ENCODE measurements around the gene PKIB.
"Not testable (repeated sequence)": the region's sequence is repeated elsewhere in the genome, so short reads cannot be mapped to it uniquely, and the experiment has no call there.

The PKIB gene

GRCh38 chr6:122713138-122713537 is 102.9 kb downstream of the PKIB start:
- no peak for FAIRE-seq

- no peak for FAIRE-seq
These were observed 103.9 kb downstream of the PKIB start for GRCh38 chr6:122714059-122714458.

DNA sequence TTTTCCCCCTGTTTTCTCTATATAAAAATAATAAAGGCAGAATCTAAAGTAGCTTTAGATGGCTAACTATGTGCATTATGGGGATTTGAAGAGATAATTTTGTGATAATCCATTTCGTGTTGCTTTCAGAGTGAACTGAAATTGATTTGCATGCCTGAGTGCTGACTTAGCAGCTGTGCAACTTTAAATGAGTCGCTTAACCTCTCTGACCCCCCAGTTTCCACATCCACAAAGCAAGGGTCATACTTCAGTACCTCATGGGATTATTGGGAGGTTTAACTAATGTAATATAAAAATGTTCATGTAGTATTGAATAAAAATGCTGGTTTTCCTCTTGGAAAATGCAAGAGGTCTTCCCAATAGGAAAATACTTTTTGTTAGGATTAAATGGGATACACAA is 105.5 kb downstream of the PKIB start:
- FAIRE-seq, result no peak

DNA sequence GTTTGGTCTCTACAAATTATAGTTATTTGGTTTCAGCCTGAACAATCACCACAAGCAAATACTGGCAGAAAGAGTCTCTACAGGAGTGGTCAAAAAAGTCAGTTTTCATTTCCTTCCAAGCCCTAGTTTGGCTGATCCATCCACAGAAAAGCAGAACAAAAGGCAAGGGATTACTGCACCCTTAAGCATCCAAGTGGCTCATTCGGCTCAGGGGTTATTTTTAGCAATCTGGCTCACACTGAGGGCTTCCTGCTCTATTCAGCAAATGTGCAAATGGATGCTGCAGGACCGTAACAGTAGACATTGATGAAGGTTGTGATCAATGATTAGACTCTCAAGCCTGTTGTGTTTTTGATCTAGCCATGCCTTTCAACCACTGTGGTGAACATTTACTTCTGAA is 107.1 kb downstream of the PKIB start:
- no peak for FAIRE-seq

DNA sequence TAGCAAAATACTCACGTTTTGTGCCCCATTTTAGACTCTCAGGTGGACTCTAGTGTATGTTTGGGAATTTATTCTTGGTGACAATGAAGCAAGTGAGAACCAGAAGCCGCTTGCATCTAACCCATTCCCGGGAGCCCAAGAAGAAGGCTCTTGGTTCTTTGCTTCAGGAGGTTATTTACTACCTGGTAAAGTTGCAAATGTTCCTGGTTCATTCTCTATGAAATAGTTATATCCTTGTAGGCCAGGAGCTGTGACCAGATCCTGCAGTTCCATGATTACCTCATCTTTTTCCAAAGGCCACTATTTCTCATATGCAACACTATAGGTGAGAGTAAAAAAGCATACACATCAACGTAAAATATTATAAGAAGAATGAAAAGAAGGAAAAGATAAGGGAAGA is 108.4 kb downstream of the PKIB start:
- FAIRE-seq, result no peak

DNA sequence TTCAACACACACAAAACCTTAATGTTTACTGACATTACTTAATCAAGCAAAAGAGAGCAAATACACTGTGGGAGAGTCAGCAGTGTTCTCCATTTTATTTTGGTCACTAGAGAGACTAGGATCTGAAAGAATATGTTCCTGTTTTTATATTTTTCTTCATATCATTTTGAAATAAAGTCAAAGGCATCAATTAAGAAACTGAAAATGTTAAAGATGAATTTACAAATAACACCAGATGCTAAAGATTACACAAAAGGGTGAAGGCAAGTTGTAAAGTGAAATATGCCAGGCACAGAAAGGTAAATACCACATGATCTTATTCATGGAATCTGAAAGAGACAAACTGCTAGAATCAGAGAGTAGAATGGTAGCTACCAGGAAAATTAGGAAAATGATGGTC is 109.0 kb downstream of the PKIB start:
- FAIRE-seq, result no peak

GRCh38 chr6:122722746-122723145 is 112.5 kb downstream of the PKIB start:
- FAIRE-seq, result no peak

DNA sequence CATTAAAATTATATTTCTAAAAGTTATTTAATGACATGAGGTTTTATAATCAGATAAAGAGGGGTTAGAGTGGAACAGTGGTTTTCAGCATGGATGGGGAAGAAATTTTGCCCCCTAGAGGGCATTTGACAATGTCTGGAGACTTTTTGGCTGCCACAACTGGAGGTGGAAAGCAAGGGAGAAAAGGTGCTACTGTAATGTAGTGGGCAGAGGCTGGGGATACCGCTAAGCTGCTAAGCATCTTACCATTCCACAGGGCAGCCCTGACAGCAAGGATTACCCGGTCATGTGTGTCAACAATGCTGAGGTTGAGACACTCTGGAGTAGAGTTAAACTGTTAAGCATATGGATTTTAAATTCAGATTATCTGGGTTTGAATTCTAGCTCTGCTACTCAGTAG is 116.4 kb downstream of the PKIB start:
- peak; percentile 85 for FAIRE-seq

GRCh38 chr6:122727244-122727643 is 117.0 kb downstream of the PKIB start:
- no peak for FAIRE-seq

DNA sequence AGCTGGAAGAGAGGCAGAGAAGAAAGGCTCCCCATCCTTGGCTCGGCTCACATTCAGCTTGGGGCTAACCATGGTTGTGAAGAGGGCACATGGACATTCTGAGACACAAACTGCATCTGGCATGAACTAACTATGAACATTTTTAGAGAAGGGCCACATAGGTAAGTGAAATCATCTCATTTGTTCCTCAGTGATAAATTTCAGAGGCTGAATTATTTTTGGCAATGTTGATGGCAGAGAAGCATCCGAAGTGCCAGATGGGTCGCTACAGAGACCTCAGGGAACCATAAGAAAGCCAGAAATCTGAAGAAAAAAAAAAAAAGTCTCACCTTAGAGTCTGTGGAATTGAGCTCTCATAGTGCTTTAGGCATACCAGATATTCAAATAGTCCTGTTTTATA is 120.1 kb downstream of the PKIB start:
- no peak for FAIRE-seq

GRCh38 chr6:122730775-122731386 is 120.7 kb downstream of the PKIB start:
- peak; percentile 59 for FAIRE-seq

- FAIRE-seq, result no peak
These were observed 123.1 kb downstream of the PKIB start for GRCh38 chr6:122733259-122733658.

DNA sequence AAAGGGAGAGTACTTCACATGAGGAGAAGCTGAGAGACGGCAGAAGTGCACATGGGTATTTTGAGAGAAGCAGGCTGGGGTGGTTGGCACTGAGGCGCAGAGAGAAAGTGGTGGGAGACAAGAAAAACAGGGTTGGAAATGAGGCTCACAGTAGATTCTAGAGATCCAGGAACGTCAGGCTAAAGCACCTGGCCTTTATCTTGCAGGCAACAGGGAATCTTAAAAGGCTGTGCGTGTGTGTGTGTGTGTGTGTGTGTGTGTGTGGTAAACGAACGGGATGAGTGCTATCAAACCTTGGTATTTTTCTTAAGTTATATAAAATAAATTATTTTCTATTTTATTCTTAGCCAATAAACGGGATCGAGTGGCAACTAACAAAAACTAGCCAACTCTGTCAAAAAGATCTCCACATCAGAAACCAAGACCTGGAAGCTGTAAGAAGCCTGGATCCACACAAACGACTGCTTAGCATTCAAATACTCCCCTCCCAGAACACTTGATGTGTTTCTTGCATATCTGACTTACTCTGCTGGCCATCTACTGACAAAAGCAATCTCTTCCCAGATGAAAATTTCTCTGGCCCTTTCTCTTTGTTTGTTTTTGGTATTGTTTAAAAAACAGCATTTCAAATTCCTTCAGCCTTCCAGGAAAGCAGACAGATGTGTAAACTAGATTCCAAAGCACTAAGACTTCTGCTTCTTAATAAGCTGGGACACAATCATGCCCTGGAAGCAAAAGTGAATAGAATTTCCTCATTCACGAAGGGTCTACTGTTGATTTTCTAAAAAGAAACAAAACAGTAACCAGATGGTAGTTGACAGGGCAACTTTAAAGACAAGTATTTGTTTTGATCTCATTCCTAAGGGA is 124.6 kb downstream of the PKIB start:
- no peak for FAIRE-seq

DNA sequence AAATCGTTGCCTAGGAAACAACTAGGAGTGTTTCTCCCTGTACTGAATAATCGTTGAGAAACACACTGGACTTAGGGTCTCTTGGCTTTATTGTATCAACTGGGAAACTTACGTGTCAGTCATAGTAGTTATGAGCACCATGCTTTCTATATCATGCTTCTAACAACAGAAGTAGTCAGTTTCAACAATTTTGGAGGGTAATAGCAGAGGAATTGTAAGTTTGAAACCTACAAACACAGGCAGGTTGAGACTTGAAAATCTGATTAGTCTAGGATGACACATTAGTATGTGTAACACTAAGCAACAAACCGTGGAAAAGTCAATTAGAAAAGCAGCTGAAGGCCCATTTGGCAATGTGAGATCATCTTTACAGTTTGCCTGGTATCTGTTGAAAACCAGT is 125.4 kb downstream of the PKIB start:
- FAIRE-seq, result no peak

GRCh38 chr6:122736163-122736562 is 126.0 kb downstream of the PKIB start:
- no peak for FAIRE-seq

DNA sequence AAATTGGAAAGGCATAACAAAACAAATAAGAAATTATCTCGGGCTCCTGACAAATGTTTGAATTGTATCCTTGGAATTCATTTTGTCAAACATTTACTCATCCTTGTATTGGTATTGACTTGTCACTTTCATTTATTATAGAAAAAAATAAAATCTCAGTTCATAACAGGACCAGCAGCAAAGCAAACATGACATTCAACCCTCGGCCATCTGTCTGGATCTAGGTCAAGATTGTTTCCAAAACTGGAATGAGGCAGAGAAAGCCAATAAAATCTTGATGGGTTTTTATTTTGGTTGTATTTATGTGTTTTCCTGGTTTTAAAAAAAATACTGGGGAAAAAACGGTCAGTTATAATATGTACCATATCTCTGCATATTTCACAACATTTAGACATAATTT is 126.4 kb downstream of the PKIB start:
- FAIRE-seq, result no peak

GRCh38 chr6:122740091-122740490 is 129.9 kb downstream of the PKIB start:
- no peak for FAIRE-seq

DNA sequence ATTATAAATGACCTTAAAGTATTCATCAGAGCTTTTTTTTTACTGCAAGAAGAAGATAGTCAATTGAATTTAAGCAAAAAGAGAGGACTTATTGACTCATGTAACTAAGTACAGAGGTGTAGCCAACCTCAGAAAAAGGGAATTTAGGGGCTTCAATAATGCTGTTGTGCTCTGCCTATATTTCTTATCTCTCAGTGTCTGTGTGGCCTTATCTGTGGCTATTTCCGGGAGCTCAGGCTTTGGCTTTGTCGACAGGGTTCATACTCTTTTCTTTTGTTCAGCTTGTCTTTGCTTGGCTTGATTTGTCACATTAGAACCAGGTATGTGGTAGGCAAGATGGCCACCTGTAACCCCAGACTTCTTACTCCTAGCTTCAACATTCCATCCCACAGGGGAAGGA is 130.7 kb downstream of the PKIB start:
- no peak for FAIRE-seq

DNA sequence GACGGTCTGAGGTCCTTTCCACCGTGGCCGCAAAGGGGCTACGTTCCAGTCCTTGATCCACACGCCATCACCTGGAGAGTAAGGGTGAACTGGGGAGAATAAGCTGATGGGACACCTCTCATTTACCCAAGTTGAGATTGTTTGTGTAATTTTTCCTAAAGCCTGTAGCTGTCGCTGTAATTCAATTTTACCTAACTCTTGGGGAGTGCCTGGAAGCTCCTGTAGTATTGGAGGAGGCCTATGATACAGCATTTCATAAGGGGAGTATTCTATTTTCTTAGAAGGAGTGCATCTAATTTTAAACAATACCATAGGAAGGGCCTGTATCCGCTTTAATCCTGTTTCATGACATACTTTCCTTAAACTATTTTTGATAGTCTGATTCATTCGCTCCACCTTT is 134.0 kb downstream of the PKIB start:
- FAIRE-seq, result not testable (repeated sequence)

DNA sequence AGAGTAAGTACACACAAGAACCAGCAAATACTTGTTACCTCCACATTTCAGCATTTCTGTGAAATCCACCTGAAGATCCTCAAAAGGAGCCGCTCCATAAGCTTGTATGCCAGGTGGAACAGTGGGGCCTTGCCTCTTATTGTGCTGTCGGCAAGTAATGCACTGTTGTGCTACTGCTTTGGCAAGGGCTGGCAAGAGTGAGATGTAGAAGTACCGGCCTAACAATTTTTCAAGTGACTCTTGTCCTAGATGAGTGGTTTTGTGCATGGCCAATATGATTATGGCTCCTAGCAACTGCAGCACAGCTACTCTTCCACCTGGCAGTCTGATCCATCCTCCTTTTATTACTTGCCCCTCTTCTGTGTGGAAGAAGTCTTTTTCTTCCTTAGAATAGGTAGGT is 134.7 kb downstream of the PKIB start:
- FAIRE-seq, result not testable (repeated sequence)

DNA sequence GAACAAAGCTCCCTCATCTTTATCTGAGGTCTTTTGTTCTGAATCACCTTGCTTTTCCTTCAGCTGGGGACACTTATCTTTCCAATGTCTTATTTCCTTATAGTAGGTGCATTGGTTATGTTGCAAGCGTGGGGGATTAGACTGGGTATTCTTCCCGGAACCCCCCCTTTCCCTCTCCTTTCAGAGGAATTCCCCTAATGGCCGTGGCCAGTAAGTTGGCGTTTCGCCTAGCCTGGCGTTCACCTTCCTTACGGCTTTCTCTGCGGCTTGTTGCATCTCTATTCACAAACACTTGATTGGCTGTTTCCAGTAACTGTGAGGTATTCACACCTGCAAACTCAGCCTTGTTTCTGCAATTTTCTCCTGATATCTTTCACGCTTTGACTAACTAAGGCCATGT is 136.5 kb downstream of the PKIB start:
- no peak for FAIRE-seq

GRCh38 chr6:122747573-122747972 is 137.4 kb downstream of the PKIB start:
- no peak for FAIRE-seq

- FAIRE-seq, result not testable (repeated sequence)
These were observed 138.7 kb downstream of the PKIB start for GRCh38 chr6:122748945-122749344.

DNA sequence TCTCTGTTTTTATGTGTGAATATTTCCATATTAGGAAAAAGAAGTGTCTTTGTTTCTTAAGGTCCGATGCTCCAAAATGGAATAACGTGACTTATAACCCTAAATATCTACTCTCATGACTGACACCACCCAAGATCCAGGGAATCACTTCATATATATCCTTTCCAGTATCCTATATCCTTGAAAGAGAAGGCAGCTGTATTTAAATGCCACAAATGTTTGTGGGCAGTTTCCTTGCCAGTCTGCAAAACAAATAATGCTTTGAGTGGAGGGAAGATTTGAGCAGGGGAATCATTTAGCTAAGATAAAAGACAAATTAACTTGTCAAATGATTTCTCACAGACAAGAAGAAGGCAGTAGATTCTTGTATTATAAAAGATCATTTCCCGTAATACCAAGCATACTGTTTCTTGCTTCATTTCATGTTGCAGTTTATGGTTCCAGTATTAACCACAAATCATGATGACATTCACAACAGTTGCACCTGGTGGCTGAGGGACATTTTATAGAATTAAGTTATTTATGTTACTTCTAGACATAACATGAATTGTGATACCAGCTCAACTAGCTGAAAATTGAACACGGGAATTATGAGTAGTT is 139.3 kb downstream of the PKIB start:
- no peak for FAIRE-seq

Measured in G401.6 (cell line).